ENCODE measurements around the gene TOMM5. TPM values are rescaled to one million over a fixed set of nuclear protein-coding genes. Genes with fewer than 3 reads are reported as not detected.

The TOMM5 gene
- total and polyA plus RNA-seq, 2 of the 4 experiments (the other 2 are of a cell fraction) = 159 to 206 TPM

DNA sequence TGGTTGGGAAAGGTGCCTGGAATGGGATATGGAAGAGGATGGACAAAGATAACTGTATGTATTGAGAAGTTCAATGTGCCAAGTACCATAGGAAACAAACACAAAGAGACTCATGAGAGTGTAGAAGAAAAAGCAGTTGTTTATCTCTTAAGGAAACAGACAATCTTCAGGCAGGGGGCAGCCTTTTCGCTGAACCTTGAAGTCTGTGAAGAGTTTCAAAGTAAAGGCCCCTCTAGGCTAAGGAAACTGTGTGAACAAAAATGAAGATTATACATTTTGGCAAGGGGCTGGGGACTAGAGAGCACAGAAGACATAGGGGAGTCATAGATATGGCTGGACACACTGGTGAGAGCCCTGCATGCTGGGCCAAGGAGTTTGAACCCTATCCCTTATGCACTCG, 30.9 kb upstream of the TOMM5 start:
- peak overlapping the region; percentile 20 for H3K18ac ChIP-seq (ENCODE audit: low read depth, low read length)
- H3K36me3 ChIP-seq (ENCODE audit: control insufficient read depth, insufficient read depth, low read length) = no peaks in the 10 kb centered on the region
- no peak overlapping the region for H2AK9ac ChIP-seq (replicated peaks; ENCODE audit: low read depth, low read length, poor library complexity)
- no peak overlapping the region for H4K5ac ChIP-seq (ENCODE audit: low read depth, low read length)
- H2BK20ac ChIP-seq (ENCODE audit: low read depth, low read length) = no peak overlapping the region
- no peak overlapping the region for H3K23ac ChIP-seq (ENCODE audit: low read depth, low read length)
- no peaks in the 10 kb centered on the region for H4K20me1 ChIP-seq (ENCODE audit: insufficient read depth, low read length)
- ATAC-seq (ENCODE audit: low read depth) = no peak
- in situ Hi-C loops (cut with MboI; ENCODE audit: low sequenced_read_pairs) = no loop called here
- no peak overlapping the region for H2BK5ac ChIP-seq (ENCODE audit: low read depth, low read length, poor library complexity, severe bottlenecking)
- WGBS, 2 experiments (ENCODE audit: extremely low coverage in 2 of 2, insufficient read length in 1 of 2) = 67% methylated on average over 1 of the region's 2 CpGs; no CpG with 5 or more reads in 1 of the 2 experiments
- no peak for TF ChIP-seq MAFK (IDR thresholded peaks at IDR 0.05; ENCODE audit: low read depth, low read length)
- TF ChIP-seq, protein P1, sequence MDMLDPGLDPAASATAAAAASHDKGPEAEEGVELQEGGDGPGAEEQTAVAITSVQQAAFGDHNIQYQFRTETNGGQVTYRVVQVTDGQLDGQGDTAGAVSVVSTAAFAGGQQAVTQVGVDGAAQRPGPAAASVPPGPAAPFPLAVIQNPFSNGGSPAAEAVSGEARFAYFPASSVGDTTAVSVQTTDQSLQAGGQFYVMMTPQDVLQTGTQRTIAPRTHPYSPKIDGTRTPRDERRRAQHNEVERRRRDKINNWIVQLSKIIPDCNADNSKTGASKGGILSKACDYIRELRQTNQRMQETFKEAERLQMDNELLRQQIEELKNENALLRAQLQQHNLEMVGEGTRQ (IDR thresholded peaks at IDR 0.05; ENCODE audit: low read depth, low read length) = no peak
- TF ChIP-seq RFX5 (IDR thresholded peaks at IDR 0.05; ENCODE audit: low read depth, low read length) = no peak
- TF ChIP-seq MAZ (IDR thresholded peaks at IDR 0.05; ENCODE audit: borderline replicate concordance, low read depth, low read length) = no peak
- no peak for TF ChIP-seq FOS (IDR thresholded peaks at IDR 0.05; ENCODE audit: low read depth, low read length)
- TF ChIP-seq NFE2L2 (IDR thresholded peaks at IDR 0.05; ENCODE audit: low read depth, low read length) = no peak
- TF ChIP-seq CEBPB (IDR thresholded peaks at IDR 0.05; ENCODE audit: low read depth, low read length) = no peak
- CTCF ChIA-PET = no interaction called here
- no peak overlapping the region for H3K9ac ChIP-seq (ENCODE audit: low read depth, low read length)
- no peak overlapping the region for H2BK120ac ChIP-seq (ENCODE audit: low read depth, low read length)
- no peak overlapping the region for H3K4ac ChIP-seq (ENCODE audit: low read depth, low read length)
- no peak overlapping the region for H3K14ac ChIP-seq (replicated peaks; ENCODE audit: low read depth, low read length)
- H2BK15ac ChIP-seq (ENCODE audit: low read depth, low read length) = no peak overlapping the region
- BruUV-seq (replicated peaks) = no TSS peak
- dilution Hi-C loops (cut with HindIII; ENCODE audit: low sequenced_read_pairs, unreplicated experiment) = no loop called here
- POLR2A ChIA-PET (ENCODE audit: unreplicated experiment) = no interaction called here
- H3K56ac ChIP-seq (ENCODE audit: extremely low read depth, insufficient read depth, low read length) = no peak overlapping the region
- H4K8ac ChIP-seq (ENCODE audit: low read depth in 2 of 2, low read length in 2 of 2) = peak overlapping the region in 1 of 2 experiments; percentile 54; a peak in 1 of 4 replicates
- peaks cover 3% of the 10 kb centered on the region for H3K9me1 ChIP-seq (ENCODE audit: insufficient read depth, low read length)
- no peak overlapping the region for H2AFZ ChIP-seq (replicated peaks; ENCODE audit: low read length, poor library complexity)
- no peak overlapping the region for H3K4me2 ChIP-seq (ENCODE audit: low read depth, low read length)
- H3K4me3 ChIP-seq (ENCODE audit: insufficient read depth, low read depth, low read length) = no peak overlapping the region
- H3K79me1 ChIP-seq (ENCODE audit: low read depth in 1 of 2, low read length in 2 of 2) = no peaks in the 10 kb centered on the region
- no peaks in the 10 kb centered on the region for H3K9me3 ChIP-seq (ENCODE audit: control insufficient read depth, insufficient read depth, low read length)
- no peak for DNase-seq
- 0 out of 2 replicates have a peak overlapping the region, but pooled peaks have one; percentile 33 for H2AK5ac ChIP-seq (ENCODE audit: low read depth, low read length)
- no peak overlapping the region for H4K91ac ChIP-seq (ENCODE audit: insufficient read depth, low read depth, low read length)
- H3K27me3 ChIP-seq (ENCODE audit: control insufficient read depth, insufficient read depth, low read length) = peaks cover 5% of the 10 kb centered on the region
- intact Hi-C loops (cut with micrococcal nuclease) = no loop called here
- no peak overlapping the region for H3K27ac ChIP-seq (ENCODE audit: insufficient read depth, low read length)
- peaks cover 2% of the 10 kb centered on the region for H3K4me1 ChIP-seq (ENCODE audit: control insufficient read depth, insufficient read depth, low read length)
